Panc1 (cell line): ENCODE results near the gene MACF1. TPM values are rescaled to one million over a fixed set of nuclear protein-coding genes. Genes with fewer than 3 reads are reported as not detected.

Experiments used
- ATAC-seq: fragments of 200-7000 bp; cut with Tn5 transposase; 2 replicates; pipeline ENCODE4 v1.9.1; 2020; ENCODE audit warnings: mild to moderate bottlenecking, moderate library complexity
- BruUV-seq: library from RNA; stranded (reverse); fragments of 400-500 nt; replicated peaks from 2 replicates; lab custom pipeline; 2021; lab: Mats Ljungman, UMichigan
- CTCF ChIA-PET: fragments of 300-600 bp; sonication (Branson Sonifier 250); formaldehyde crosslinking; loops from one replicate; lab custom pipeline; 2022; ENCODE audit warnings: antibody characterized with exemption; lab: Charles Lee
- POLR2A ChIA-PET: fragments of 300-600 bp; sonication (Branson Sonifier 250); formaldehyde crosslinking; loops from one replicate; lab custom pipeline; 2022; ENCODE audit warnings: antibody characterized with exemption; lab: Charles Lee
- DNase-seq: peaks from one replicate; pipeline ENCODE4 v3.0.0-alpha.2; 2010; ENCODE audit warnings: low read depth, low spot score
- H3K27ac ChIP-seq: 2 replicates; pipeline ENCODE4 v1.5.1; 2011; ENCODE audit warnings: mild to moderate bottlenecking, low read length, inconsistent platforms
- H3K27me3 ChIP-seq: fragments of 200-500 bp; sonication (Bioruptor generic); 2 replicates; pipeline ENCODE4 v1.6.0; 2014; ENCODE audit warnings: low read length, inconsistent platforms; ENCODE audit not compliant: control insufficient read depth, insufficient read depth
- H3K36me3 ChIP-seq: fragments of 200-500 bp; sonication (Bioruptor generic); 2 replicates; pipeline ENCODE4 v1.5.1; 2014; ENCODE audit warnings: inconsistent platforms, mild to moderate bottlenecking, low read length, moderate library complexity; ENCODE audit not compliant: control insufficient read depth, insufficient read depth
- H3K4me1 ChIP-seq: 2 replicates; pipeline ENCODE4 v1.5.1; 2011; ENCODE audit warnings: inconsistent platforms, mild to moderate bottlenecking, low read length, moderate library complexity; ENCODE audit not compliant: control insufficient read depth, insufficient read depth
- H3K4me3 ChIP-seq, 2 experiments: 2 replicates each; pipeline ENCODE4 v1.5.1; 2011 to 2012; ENCODE audit warnings: low read depth in 2 of 2, low read length in 2 of 2, mild to moderate bottlenecking in 2 of 2, inconsistent platforms in 1 of 2, moderate library complexity in 1 of 2
- H3K9me3 ChIP-seq: fragments of 200-500 bp; sonication (Bioruptor generic); 2 replicates; pipeline ENCODE4 v1.5.1; 2014; ENCODE audit warnings: low read depth, mild to moderate bottlenecking, inconsistent platforms, low read length, moderate library complexity; ENCODE audit not compliant: control insufficient read depth, insufficient read depth
- POLR2AphosphoS5 ChIP-seq: IDR thresholded peaks from 2 replicates; pipeline ENCODE4 v1.6.1; 2012; ENCODE audit warnings: mild to moderate bottlenecking, low read depth, low read length, moderate library complexity
- SIN3A ChIP-seq: IDR thresholded peaks from 2 replicates; pipeline ENCODE4 v1.6.1; 2012; ENCODE audit warnings: low read depth, mild to moderate bottlenecking, low read length, moderate library complexity, borderline replicate concordance; ENCODE audit not compliant: insufficient read depth
- TCF7L2 ChIP-seq: IDR thresholded peaks from 2 replicates; pipeline ENCODE4 v1.6.1; 2011; ENCODE audit warnings: mild to moderate bottlenecking, low read depth, low read length, inconsistent platforms
- in situ Hi-C: cut with HindIII; loops from 2 replicates; pipeline ENCODE4 v1.10.0; 2016; ENCODE audit warnings: low sequenced_read_pairs, low pct_unique_long_range_greater_than_20kb
- intact Hi-C: fragments of 100-400 bp; cut with micrococcal nuclease; formaldehyde crosslinking; loops from one replicate; pipeline ENCODE4 v1.10.0; 2022; ENCODE audit not compliant: unreplicated experiment
- total RNA-seq: library from RNA; stranded (reverse); gene quantifications from one replicate; pipeline ENCODE4 v1.2.1, GENCODE V29; 2021; ENCODE audit not compliant: unreplicated experiment
- TF ChIP-seq, protein P1 (sequence below): fragments of 450-650 bp; IDR thresholded peaks from 2 replicates; pipeline ENCODE4 v1.5.1; 2017; ENCODE audit warnings: mild to moderate bottlenecking
- TF ChIP-seq, protein P2 (sequence below), 2 experiments: IDR thresholded peaks; 2 replicates each; pipeline ENCODE4 v1.6.1; 2011 to 2012; ENCODE audit warnings: low read depth in 2 of 2, control low read depth in 1 of 2, low read length in 1 of 2, mild to moderate bottlenecking in 1 of 2, moderate library complexity in 1 of 2; ENCODE audit not compliant: insufficient read depth in 1 of 2

MACF1 gene
- total RNA-seq, 1 experiment from 2014 or later = 413 TPM

DNA sequence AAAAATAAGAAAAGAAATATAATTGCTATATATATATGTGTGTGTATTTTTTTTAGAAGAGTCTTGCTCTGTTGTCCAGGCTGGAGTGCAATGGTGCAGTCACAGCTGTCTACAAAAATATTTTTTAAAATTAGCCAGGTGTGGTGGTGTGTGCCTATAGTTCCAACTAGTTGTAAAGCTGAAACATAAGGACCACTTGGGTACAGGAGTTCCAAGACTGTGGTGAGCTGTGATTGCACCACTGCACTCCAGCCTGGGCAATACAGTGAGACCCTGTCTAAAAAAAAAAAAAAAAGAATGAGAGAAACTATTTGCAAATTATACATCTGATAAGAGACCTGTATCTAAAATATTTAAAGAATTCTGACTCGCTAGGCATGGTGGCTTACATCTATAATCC is 328.9 kb downstream of the MACF1 start:
- intact Hi-C loops = no loop called here
- ChIA-PET POLR2A (no interaction called here), CTCF (no interaction called here)
- Histone ChIP-seq H3K36me3 (no peaks in the 10 kb centered on the region), H3K9me3 (no peaks in the 10 kb centered on the region), H3K27me3 (no peaks in the 10 kb centered on the region), H3K4me3 (no peak overlapping the region), H3K27ac (no peak overlapping the region), H3K4me1 (no peaks in the 10 kb centered on the region)
- no TSS peak for BruUV-seq
- ATAC-seq (no peak), DNase-seq (no peak)
- in situ Hi-C loops = no loop called here
- TF ChIP-seq, protein P1, sequence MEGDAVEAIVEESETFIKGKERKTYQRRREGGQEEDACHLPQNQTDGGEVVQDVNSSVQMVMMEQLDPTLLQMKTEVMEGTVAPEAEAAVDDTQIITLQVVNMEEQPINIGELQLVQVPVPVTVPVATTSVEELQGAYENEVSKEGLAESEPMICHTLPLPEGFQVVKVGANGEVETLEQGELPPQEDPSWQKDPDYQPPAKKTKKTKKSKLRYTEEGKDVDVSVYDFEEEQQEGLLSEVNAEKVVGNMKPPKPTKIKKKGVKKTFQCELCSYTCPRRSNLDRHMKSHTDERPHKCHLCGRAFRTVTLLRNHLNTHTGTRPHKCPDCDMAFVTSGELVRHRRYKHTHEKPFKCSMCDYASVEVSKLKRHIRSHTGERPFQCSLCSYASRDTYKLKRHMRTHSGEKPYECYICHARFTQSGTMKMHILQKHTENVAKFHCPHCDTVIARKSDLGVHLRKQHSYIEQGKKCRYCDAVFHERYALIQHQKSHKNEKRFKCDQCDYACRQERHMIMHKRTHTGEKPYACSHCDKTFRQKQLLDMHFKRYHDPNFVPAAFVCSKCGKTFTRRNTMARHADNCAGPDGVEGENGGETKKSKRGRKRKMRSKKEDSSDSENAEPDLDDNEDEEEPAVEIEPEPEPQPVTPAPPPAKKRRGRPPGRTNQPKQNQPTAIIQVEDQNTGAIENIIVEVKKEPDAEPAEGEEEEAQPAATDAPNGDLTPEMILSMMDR = no peak
- TF ChIP-seq SIN3A = no peak
- TF ChIP-seq TCF7L2 = no peak
- TF ChIP-seq POLR2AphosphoS5 = no peak
- TF ChIP-seq, protein P2, sequence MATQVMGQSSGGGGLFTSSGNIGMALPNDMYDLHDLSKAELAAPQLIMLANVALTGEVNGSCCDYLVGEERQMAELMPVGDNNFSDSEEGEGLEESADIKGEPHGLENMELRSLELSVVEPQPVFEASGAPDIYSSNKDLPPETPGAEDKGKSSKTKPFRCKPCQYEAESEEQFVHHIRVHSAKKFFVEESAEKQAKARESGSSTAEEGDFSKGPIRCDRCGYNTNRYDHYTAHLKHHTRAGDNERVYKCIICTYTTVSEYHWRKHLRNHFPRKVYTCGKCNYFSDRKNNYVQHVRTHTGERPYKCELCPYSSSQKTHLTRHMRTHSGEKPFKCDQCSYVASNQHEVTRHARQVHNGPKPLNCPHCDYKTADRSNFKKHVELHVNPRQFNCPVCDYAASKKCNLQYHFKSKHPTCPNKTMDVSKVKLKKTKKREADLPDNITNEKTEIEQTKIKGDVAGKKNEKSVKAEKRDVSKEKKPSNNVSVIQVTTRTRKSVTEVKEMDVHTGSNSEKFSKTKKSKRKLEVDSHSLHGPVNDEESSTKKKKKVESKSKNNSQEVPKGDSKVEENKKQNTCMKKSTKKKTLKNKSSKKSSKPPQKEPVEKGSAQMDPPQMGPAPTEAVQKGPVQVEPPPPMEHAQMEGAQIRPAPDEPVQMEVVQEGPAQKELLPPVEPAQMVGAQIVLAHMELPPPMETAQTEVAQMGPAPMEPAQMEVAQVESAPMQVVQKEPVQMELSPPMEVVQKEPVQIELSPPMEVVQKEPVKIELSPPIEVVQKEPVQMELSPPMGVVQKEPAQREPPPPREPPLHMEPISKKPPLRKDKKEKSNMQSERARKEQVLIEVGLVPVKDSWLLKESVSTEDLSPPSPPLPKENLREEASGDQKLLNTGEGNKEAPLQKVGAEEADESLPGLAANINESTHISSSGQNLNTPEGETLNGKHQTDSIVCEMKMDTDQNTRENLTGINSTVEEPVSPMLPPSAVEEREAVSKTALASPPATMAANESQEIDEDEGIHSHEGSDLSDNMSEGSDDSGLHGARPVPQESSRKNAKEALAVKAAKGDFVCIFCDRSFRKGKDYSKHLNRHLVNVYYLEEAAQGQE (IDR thresholded peaks at IDR 0.05; ENCODE audit: insufficient read depth in 1 of 2, low read depth in 2 of 2, low read length in 1 of 2) = no peak

Other genes with a start within 250 kb of the MACF1 start
- 116 TPM for gene AKIRIN1, start 213.4 kb upstream of the MACF1 start, total RNA-seq
- gene NDUFS5, start 178.3 kb upstream of the MACF1 start, total RNA-seq = 316 TPM